Hematopoietic multipotent progenitor cell treated with erythropoietin and hydrocortisone succinate and interleukin-3 and kit ligand, for 4 days (in vitro differentiated cells): ENCODE results near the gene TOB2.

ENCODE experiments used
- DNase-seq: peaks from one replicate; pipeline ENCODE4 v3.0.0-alpha.2; 2015

Gene TOB2

GRCh38 chr22:41446639-41447434 is at the start of gene TOB2:
TSS of gene TOB2 (minus strand) at chr22:41446801. CDS start at chr22:41437345, 9,456 bp downstream.
- DNase-seq: peak; percentile 97

- no peak for DNase-seq
These were observed 44.9 kb upstream of the TOB2 start for GRCh38 chr22:41491374-41492100.

- DNase-seq: no peak
These were observed 42.2 kb upstream of the TOB2 start for GRCh38 chr22:41488596-41489385.

GRCh38 chr22:41488076-41488475 is 41.5 kb upstream of the TOB2 start:
- no peak for DNase-seq

GRCh38 chr22:41487037-41487935 is 40.7 kb upstream of the TOB2 start:
- DNase-seq: no peak

GRCh38 chr22:41485033-41485432 is 38.4 kb upstream of the TOB2 start:
- DNase-seq: no peak

- no peak for DNase-seq
These were observed 35.8 kb upstream of the TOB2 start for GRCh38 chr22:41482319-41482935.

GRCh38 chr22:41481925-41482318 is 35.3 kb upstream of the TOB2 start:
- DNase-seq: no peak

GRCh38 chr22:41481131-41481830 is 34.7 kb upstream of the TOB2 start:
- DNase-seq: no peak

GRCh38 chr22:41480397-41480735 is 33.8 kb upstream of the TOB2 start:
- no peak for DNase-seq

- DNase-seq: no peak
These were observed 33.2 kb upstream of the TOB2 start for GRCh38 chr22:41479671-41480396.

GRCh38 chr22:41478891-41479521 is 32.4 kb upstream of the TOB2 start:
- DNase-seq: peak; percentile 38

GRCh38 chr22:41478473-41478872 is 31.9 kb upstream of the TOB2 start:
- no peak for DNase-seq

- DNase-seq: no peak
These were observed 28.4 kb upstream of the TOB2 start for GRCh38 chr22:41474872-41475451.

- DNase-seq: no peak
These were observed 25.0 kb upstream of the TOB2 start for GRCh38 chr22:41471568-41471967.

GRCh38 chr22:41470886-41471285 is 24.3 kb upstream of the TOB2 start:
- DNase-seq: no peak

- peak; percentile 72 for DNase-seq
These were observed 22.7 kb upstream of the TOB2 start for GRCh38 chr22:41469218-41469851.

GRCh38 chr22:41468381-41469217 is 22.0 kb upstream of the TOB2 start, which contains the start of the genes ACO2 and PHF5A:
TSS of gene ACO2 (plus strand) at chr22:41469117. CDS start at chr22:41469147, 30 bp downstream.
TSS of gene PHF5A (minus strand) at chr22:41468692. CDS start at chr22:41468653, 39 bp downstream.
- peak; percentile 99 for DNase-seq
